Measurements from ENCODE around the gene CAMKK2. TPM values are rescaled to one million over a fixed set of nuclear protein-coding genes. Genes with fewer than 3 reads are reported as not detected.

The CAMKK2 gene
- total RNA-seq, 1 donor from 2014 or later: 33.7 TPM

DNA sequence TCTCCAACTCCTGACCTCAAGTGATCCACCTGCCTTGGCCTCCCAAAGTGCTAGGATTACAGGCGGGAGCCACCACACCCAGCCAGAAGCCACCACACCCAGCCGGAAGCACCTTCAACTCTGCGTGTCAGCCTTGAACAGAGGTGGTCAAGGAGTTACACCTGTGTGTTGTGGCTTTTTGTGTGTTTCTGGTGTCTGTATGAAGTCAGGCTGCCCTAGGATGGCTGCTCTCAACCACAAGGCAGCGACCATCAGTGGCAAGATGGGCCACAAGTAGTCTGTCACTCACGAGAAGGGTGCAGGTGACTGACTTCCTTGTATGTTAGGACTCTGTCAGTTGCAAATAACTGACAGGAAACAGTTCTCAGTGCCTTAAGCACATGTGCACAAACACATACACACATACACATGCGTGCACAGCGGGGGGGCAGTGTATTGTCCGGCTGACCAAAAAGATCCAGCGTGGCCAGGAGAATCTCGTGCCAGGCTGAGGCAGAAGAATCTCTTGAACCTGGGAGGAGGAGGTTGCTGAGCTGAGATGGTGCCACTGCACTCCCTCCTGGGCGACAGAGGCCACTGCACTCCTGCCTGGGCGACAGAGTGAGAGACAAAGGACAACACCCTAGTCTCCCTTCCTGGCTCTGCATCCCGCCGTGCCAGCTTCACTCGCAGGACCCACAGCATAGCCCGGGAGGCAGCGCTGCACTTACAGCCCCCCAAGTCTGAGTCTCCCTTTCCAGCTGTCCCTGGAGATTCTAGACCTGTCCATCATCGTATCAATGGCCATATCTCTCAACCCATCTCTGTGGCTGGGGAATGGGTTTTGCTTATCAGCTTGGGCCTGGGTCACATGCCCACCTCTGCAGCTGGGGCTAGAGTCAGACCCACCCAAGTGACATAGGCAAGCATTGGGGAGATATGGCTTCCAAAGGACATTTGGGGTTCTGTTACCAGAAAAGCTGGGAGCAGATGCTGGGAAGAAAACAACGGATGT lies 72.9 kb downstream of the CAMKK2 start:
- TF ChIP-seq, protein P1, sequence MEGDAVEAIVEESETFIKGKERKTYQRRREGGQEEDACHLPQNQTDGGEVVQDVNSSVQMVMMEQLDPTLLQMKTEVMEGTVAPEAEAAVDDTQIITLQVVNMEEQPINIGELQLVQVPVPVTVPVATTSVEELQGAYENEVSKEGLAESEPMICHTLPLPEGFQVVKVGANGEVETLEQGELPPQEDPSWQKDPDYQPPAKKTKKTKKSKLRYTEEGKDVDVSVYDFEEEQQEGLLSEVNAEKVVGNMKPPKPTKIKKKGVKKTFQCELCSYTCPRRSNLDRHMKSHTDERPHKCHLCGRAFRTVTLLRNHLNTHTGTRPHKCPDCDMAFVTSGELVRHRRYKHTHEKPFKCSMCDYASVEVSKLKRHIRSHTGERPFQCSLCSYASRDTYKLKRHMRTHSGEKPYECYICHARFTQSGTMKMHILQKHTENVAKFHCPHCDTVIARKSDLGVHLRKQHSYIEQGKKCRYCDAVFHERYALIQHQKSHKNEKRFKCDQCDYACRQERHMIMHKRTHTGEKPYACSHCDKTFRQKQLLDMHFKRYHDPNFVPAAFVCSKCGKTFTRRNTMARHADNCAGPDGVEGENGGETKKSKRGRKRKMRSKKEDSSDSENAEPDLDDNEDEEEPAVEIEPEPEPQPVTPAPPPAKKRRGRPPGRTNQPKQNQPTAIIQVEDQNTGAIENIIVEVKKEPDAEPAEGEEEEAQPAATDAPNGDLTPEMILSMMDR (IDR thresholded peaks at IDR 0.05): peak; percentile 43
- Mint-ChIP-seq H3K27ac (ENCODE audit: unreplicated experiment) (no peak overlapping the region), H3K9me3 (ENCODE audit: low read depth) (no peaks in the 10 kb centered on the region), H3K36me3 (ENCODE audit: low read depth) (peaks cover 4% of the 10 kb centered on the region), H3K27me3 (ENCODE audit: low read depth) (no peaks in the 10 kb centered on the region), H3K4me1 (ENCODE audit: low read depth) (no peaks in the 10 kb centered on the region), H3K4me3 (ENCODE audit: unreplicated experiment) (no peak overlapping the region)
- no peak for DNase-seq (ENCODE audit: low spot score)

- no peak overlapping the region for H3K27ac Mint-ChIP-seq (ENCODE audit: unreplicated experiment)
- TF ChIP-seq, protein P1 (IDR thresholded peaks at IDR 0.05): no peak
- H3K4me3 Mint-ChIP-seq (ENCODE audit: unreplicated experiment): no peak overlapping the region
- no peaks in the 10 kb centered on the region for H3K4me1 Mint-ChIP-seq (ENCODE audit: low read depth)
- H3K36me3 Mint-ChIP-seq (ENCODE audit: low read depth): peaks cover 4% of the 10 kb centered on the region
- no peaks in the 10 kb centered on the region for H3K27me3 Mint-ChIP-seq (ENCODE audit: low read depth)
- DNase-seq (ENCODE audit: low spot score): no peak
- no peaks in the 10 kb centered on the region for H3K9me3 Mint-ChIP-seq (ENCODE audit: low read depth)
Measured at GRCh38 chr12:121222847-121223246, 73.7 kb downstream of the CAMKK2 start.

- H3K9me3 Mint-ChIP-seq (ENCODE audit: low read depth): no peaks in the 10 kb centered on the region
- no peak for DNase-seq (ENCODE audit: low spot score)
- no peak overlapping the region for H3K4me3 Mint-ChIP-seq (ENCODE audit: unreplicated experiment)
- no peaks in the 10 kb centered on the region for H3K27me3 Mint-ChIP-seq (ENCODE audit: low read depth)
- H3K27ac Mint-ChIP-seq (ENCODE audit: unreplicated experiment): no peak overlapping the region
- TF ChIP-seq, protein P1 (IDR thresholded peaks at IDR 0.05): no peak
- H3K36me3 Mint-ChIP-seq (ENCODE audit: low read depth): peaks cover 4% of the 10 kb centered on the region
- peaks cover 8% of the 10 kb centered on the region for H3K4me1 Mint-ChIP-seq (ENCODE audit: low read depth)
Measured at GRCh38 chr12:121219353-121219986, 77.0 kb downstream of the CAMKK2 start.

DNA sequence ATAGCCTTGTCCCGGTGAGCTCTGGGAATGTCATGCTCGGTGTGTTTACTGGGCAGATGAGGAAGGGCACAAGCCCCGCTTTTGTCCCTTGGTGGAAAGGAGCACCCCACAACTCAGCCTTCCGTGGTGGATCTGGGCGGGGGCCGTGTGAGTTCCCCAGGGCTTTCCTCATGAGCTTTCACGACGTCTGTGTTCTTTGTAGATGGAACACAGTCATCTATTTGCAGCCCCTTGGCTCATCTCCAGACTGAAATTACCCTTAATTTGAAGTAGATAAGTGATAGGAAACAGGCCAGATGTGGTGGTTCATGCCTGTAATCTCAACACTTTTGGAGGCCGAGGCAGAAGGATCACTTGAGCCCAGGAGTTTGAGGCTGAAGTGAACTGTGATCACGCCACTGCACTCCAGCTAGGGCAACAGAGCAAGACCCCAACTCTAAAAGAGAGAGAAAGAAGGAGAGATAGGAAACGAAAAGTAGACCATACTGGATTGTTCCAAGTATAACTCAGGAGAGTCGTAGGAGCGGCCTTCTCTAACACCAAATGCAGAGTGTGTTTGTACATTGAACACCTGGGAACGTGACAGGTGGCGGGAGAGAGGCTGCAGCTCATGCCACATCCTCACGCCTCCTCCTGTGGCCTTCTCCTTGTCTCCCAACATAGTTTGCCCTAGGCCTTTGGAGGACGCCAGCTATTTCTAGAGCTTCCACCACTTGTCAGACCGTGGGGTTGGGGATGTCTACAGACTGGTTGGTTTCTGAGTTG lies 77.7 kb downstream of the CAMKK2 start:
- H3K36me3 Mint-ChIP-seq (ENCODE audit: low read depth): peaks cover 4% of the 10 kb centered on the region
- no peak overlapping the region for H3K4me3 Mint-ChIP-seq (ENCODE audit: unreplicated experiment)
- TF ChIP-seq, protein P1 (IDR thresholded peaks at IDR 0.05): no peak
- H3K27me3 Mint-ChIP-seq (ENCODE audit: low read depth): no peaks in the 10 kb centered on the region
- no peak overlapping the region for H3K27ac Mint-ChIP-seq (ENCODE audit: unreplicated experiment)
- H3K9me3 Mint-ChIP-seq (ENCODE audit: low read depth): no peaks in the 10 kb centered on the region
- H3K4me1 Mint-ChIP-seq (ENCODE audit: low read depth): peaks cover 12% of the 10 kb centered on the region
- DNase-seq (ENCODE audit: low spot score): no peak

GRCh38 chr12:121217761-121218160 lies 78.7 kb downstream of the CAMKK2 start:
- Mint-ChIP-seq H3K27me3 (ENCODE audit: low read depth) (no peaks in the 10 kb centered on the region), H3K4me3 (ENCODE audit: unreplicated experiment) (no peak overlapping the region), H3K36me3 (ENCODE audit: low read depth) (peaks cover 3% of the 10 kb centered on the region), H3K9me3 (ENCODE audit: low read depth) (no peaks in the 10 kb centered on the region), H3K27ac (ENCODE audit: unreplicated experiment) (no peak overlapping the region), H3K4me1 (ENCODE audit: low read depth) (peaks cover 12% of the 10 kb centered on the region)
- TF ChIP-seq, protein P1 (IDR thresholded peaks at IDR 0.05): no peak
- no peak for DNase-seq (ENCODE audit: low spot score)

All from chondrocyte (in vitro differentiated cells).